Measurements from ENCODE around the gene GRM5. TPM values are rescaled to one million over a fixed set of nuclear protein-coding genes. Genes with fewer than 3 reads are reported as not detected.
"Not testable (repeated sequence)": the region's sequence is repeated elsewhere in the genome, so short reads cannot be mapped to it uniquely, and the experiment has no call there.

The GRM5 gene
- total RNA-seq, 1 donor = under 0.01 TPM

DNA sequence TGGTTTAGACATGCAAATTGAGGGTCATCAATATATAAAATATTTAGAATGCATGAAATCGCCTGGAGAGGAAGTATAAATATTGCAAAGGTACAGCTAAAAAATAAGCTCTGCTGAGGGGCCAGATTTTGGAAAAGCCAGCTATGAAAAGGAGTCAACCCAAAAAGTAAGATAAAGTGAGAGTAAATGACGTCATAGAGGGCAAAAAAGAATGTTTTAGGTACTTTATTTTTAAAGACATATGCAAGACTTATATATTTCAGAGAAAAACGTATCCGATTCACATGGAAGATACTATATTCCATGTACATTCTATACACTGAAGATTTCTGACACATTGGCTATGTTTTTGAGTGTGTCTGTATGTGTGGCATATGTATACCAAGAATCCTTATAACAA, 13.6 kb downstream of the GRM5 start:
- no peak overlapping the region for H3K4me3 ChIP-seq (ENCODE audit: low read depth, low read length)

DNA sequence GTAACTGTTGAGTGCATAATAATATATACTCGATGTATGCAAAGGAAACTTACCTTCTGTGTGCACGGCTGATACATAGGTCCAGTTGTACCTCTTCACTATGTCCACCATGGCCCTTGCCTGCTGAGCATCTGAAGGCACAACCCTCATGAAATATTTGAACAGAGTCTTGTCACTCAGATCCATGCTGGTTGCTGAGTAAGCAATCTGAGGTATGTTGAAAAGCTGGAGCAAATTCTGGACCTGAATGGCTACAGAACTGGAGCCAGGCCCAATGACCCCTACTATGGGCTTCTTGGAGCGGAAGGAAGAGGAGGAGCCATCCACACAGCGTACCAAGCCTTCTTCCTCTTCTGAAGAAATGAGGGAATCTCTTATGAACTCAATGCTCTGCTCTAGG, 18.6 kb downstream of the GRM5 start:
- H3K4me3 ChIP-seq (ENCODE audit: low read depth, low read length); DNase-seq (ENCODE audit: low read depth): not testable (repeated sequence)

More for the DNA sequence above, 13.6 kb downstream of the GRM5 start:
- no peak for DNase-seq (ENCODE audit: low read depth)
- TF ChIP-seq, protein P1, sequence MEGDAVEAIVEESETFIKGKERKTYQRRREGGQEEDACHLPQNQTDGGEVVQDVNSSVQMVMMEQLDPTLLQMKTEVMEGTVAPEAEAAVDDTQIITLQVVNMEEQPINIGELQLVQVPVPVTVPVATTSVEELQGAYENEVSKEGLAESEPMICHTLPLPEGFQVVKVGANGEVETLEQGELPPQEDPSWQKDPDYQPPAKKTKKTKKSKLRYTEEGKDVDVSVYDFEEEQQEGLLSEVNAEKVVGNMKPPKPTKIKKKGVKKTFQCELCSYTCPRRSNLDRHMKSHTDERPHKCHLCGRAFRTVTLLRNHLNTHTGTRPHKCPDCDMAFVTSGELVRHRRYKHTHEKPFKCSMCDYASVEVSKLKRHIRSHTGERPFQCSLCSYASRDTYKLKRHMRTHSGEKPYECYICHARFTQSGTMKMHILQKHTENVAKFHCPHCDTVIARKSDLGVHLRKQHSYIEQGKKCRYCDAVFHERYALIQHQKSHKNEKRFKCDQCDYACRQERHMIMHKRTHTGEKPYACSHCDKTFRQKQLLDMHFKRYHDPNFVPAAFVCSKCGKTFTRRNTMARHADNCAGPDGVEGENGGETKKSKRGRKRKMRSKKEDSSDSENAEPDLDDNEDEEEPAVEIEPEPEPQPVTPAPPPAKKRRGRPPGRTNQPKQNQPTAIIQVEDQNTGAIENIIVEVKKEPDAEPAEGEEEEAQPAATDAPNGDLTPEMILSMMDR (IDR thresholded peaks at IDR 0.05; ENCODE audit: insufficient read depth, low read depth, low read length) = no peak

GRCh38 chr11:89043861-89044588, 21.8 kb downstream of the GRM5 start:
- H3K4me3 ChIP-seq (ENCODE audit: low read depth, low read length); DNase-seq (ENCODE audit: low read depth): not testable (repeated sequence)

DNA sequence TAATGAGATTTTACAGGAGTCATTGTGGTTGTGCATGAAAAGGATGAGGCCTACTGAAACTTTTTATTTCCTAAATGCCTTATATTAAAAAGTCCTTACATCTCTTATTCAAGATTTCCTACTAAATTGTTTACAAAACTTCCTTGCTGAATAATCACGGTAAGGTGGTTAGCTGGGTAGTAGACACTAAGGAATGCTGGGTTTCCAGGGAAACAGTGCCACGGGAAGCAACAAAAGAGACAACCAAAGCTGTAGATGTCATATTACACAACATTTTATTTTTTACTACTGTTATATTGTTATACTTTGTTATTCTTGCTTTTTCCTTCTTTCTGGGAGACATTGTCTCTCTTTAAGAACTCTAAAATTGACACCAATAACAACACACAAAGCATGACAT, 36.1 kb downstream of the GRM5 start:
- DNase-seq (ENCODE audit: low read depth); H3K4me3 ChIP-seq (ENCODE audit: low read depth, low read length): not testable (repeated sequence)

DNA sequence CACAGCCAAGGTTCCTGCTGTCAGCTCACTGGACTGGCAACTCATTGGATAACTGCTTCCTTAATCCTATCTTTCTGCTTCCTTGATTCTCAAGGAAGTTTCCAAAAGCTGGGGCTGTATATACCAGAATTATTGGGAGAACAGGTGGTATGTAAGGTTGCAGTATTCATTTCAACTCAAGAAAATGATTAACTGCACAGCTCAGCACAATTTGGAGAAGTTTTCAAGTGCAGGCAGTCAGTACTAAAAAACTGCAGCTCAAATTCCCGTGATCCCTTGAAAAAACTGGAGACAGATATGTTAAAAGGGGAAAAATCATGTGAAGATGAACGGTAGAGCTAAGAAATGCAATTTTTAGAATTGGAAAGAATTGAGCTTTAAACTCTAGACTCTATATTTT, 44.4 kb downstream of the GRM5 start:
- no peak for DNase-seq (ENCODE audit: low read depth)
- TF ChIP-seq, protein P1 (IDR thresholded peaks at IDR 0.05; ENCODE audit: insufficient read depth, low read depth, low read length) = no peak
- no peak overlapping the region for H3K4me3 ChIP-seq (ENCODE audit: low read depth, low read length)

DNA sequence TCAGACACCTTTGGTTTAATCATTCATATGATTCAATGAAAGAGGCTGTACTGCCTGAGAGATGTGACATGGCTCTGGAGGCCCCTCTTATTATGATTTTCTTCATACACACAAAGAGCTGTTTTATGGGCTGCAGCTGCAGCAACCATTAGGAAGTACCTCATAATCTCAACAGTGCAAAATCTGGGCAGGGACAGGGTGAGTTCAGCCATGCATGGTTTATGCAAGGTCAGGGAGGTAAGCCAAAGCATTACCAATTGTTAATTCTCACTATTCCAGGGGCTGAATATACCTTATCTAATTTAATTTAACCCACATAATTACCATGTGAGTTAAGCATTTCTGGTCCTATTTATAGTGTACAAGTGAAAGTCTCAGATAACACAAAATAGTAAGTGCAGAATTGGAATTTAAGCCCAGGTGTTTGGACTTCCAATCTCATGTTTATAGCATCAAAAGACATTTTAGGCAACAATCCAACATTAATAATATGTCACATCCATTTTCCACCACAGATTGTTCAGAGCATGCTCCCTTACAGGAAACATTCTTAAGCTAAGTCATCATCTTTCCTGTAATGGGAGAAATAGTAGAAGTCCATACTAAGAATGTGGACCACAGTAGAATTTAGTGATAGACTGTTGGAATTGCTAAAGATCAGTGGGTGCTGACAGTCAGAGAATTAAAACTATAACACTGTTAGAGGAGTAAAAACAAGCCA, 45.8 kb downstream of the GRM5 start:
- not testable (repeated sequence) for DNase-seq (ENCODE audit: low read depth); H3K4me3 ChIP-seq (ENCODE audit: low read depth, low read length)

GRCh38 chr11:89016214-89016613, 49.6 kb downstream of the GRM5 start:
- DNase-seq (ENCODE audit: low read depth) = no peak
- TF ChIP-seq, protein P1 (IDR thresholded peaks at IDR 0.05; ENCODE audit: insufficient read depth, low read depth, low read length) = no peak

GRCh38 chr11:89015614-89016013, 50.2 kb downstream of the GRM5 start:
- TF ChIP-seq, protein P1 (IDR thresholded peaks at IDR 0.05; ENCODE audit: insufficient read depth, low read depth, low read length) = no peak
- H3K4me3 ChIP-seq (ENCODE audit: low read depth, low read length) = no peak overlapping the region
- no peak for DNase-seq (ENCODE audit: low read depth)

More at GRCh38 chr11:89016214-89016613, 49.6 kb downstream of the GRM5 start:
- no peak overlapping the region for H3K4me3 ChIP-seq (ENCODE audit: low read depth, low read length)

- DNase-seq (ENCODE audit: low read depth); H3K4me3 ChIP-seq (ENCODE audit: low read depth, low read length): not testable (repeated sequence)
Observed at GRCh38 chr11:89000852-89001251, 64.9 kb downstream of the GRM5 start.
